IMR-90 (cell line): ENCODE results near the gene OR14K1. TPM values are rescaled to one million over a fixed set of nuclear protein-coding genes. Genes with fewer than 3 reads are reported as not detected.
"Not testable (repeated sequence)": the region's sequence is repeated elsewhere in the genome, so short reads cannot be mapped to it uniquely, and the experiment has no call there.

ENCODE experiments used
- ATAC-seq: fragments of 200-7000 bp; cut with Tn5 transposase; 2 replicates; pipeline ENCODE4 v1.9.1; 2020; ENCODE audit warnings: low read depth, mild to moderate bottlenecking, moderate library complexity
- BruUV-seq: library from RNA; stranded (reverse); fragments of 400-500 nt; replicated peaks from 2 replicates; lab custom pipeline; 2021; lab: Mats Ljungman, UMichigan
- CTCF ChIA-PET: fragments of 300-600 bp; formaldehyde crosslinking; extraction: SDS; loops from one replicate; lab custom pipeline; 2021; ENCODE audit warnings: antibody characterized with exemption; lab: Yijun Ruan, JAX
- POLR2A ChIA-PET: fragments of 300-600 bp; sonication (Branson Sonifier 250); formaldehyde crosslinking; loops from one replicate; lab custom pipeline; 2022; ENCODE audit warnings: antibody characterized with exemption; ENCODE audit not compliant: unreplicated experiment; lab: Charles Lee
- DNase-seq: peaks from one replicate; pipeline ENCODE4 v3.0.0; 2013
- H2AFZ ChIP-seq: replicated peaks from 2 replicates; pipeline ENCODE3; 2013; ENCODE audit warnings: low read length, mild to moderate bottlenecking; ENCODE audit not compliant: poor library complexity
- H2AK5ac ChIP-seq: 2 replicates; pipeline ENCODE4 v1.6.1; 2013; ENCODE audit warnings: low read depth, low read length, inconsistent platforms
- H2AK9ac ChIP-seq: replicated peaks from 2 replicates; pipeline ENCODE3; 2013; ENCODE audit warnings: mild to moderate bottlenecking, low read depth, low read length, moderate library complexity; ENCODE audit not compliant: poor library complexity
- H2BK120ac ChIP-seq: 2 replicates; pipeline ENCODE4 v1.6.1; 2013; ENCODE audit warnings: low read depth, low read length, inconsistent platforms
- H2BK15ac ChIP-seq: 3 replicates; pipeline ENCODE4 v1.6.1; 2013; ENCODE audit warnings: low read depth, low read length, inconsistent platforms
- H2BK20ac ChIP-seq: 2 replicates; pipeline ENCODE4 v1.6.1; 2013; ENCODE audit warnings: low read depth, mild to moderate bottlenecking, inconsistent platforms, low read length, moderate library complexity
- H2BK5ac ChIP-seq: 2 replicates; pipeline ENCODE4 v1.6.1; 2013; ENCODE audit warnings: mild to moderate bottlenecking, low read depth, low read length, inconsistent platforms; ENCODE audit not compliant: poor library complexity, severe bottlenecking
- H3K14ac ChIP-seq: replicated peaks from 2 replicates; pipeline ENCODE4 v1.6.1; 2013; ENCODE audit warnings: low read depth, low read length, inconsistent platforms
- H3K18ac ChIP-seq: 2 replicates; pipeline ENCODE4 v1.6.1; 2013; ENCODE audit warnings: low read depth, low read length, control low read depth
- H3K23ac ChIP-seq: 2 replicates; pipeline ENCODE4 v1.6.1; 2013; ENCODE audit warnings: low read depth, low read length, inconsistent platforms
- H3K27ac ChIP-seq: 2 replicates; pipeline ENCODE4 v1.5.1; 2013; ENCODE audit warnings: mild to moderate bottlenecking, control low read depth, low read length; ENCODE audit not compliant: insufficient read depth
- H3K27me3 ChIP-seq: 2 replicates; pipeline ENCODE4 v1.6.1; 2013; ENCODE audit warnings: low read length; ENCODE audit not compliant: control insufficient read depth, insufficient read depth
- H3K36me3 ChIP-seq: 2 replicates; pipeline ENCODE4 v1.6.1; 2013; ENCODE audit warnings: low read length, mixed read lengths; ENCODE audit not compliant: control insufficient read depth, insufficient read depth
- H3K4ac ChIP-seq: 2 replicates; pipeline ENCODE4 v1.6.1; 2013; ENCODE audit warnings: low read depth, low read length, inconsistent platforms
- H3K4me1 ChIP-seq: 2 replicates; pipeline ENCODE4 v1.6.1; 2013; ENCODE audit warnings: low read length, mixed read lengths; ENCODE audit not compliant: control insufficient read depth, insufficient read depth
- H3K4me2 ChIP-seq: 2 replicates; pipeline ENCODE4 v1.6.1; 2013; ENCODE audit warnings: low read depth, mild to moderate bottlenecking, control low read depth, low read length, moderate library complexity
- H3K4me3 ChIP-seq: 2 replicates; pipeline ENCODE4 v1.5.1; 2013; ENCODE audit warnings: low read depth, mild to moderate bottlenecking, control low read depth, low read length, moderate library complexity; ENCODE audit not compliant: insufficient read depth
- H3K56ac ChIP-seq: 2 replicates; pipeline ENCODE4 v1.6.1; 2013; ENCODE audit warnings: low read length, inconsistent platforms; ENCODE audit not compliant: insufficient read depth; ENCODE audit errors: extremely low read depth
- H3K79me1 ChIP-seq, 2 experiments: 2 replicates each; pipeline ENCODE4 v1.6.1; 2013; ENCODE audit warnings: low read length in 2 of 2, inconsistent platforms in 1 of 2, low read depth in 1 of 2
- H3K9ac ChIP-seq: 2 replicates; pipeline ENCODE4 v1.6.1; 2013; ENCODE audit warnings: low read depth, low read length, control low read depth
- H3K9me1 ChIP-seq: 2 replicates; pipeline ENCODE4 v1.6.1; 2013; ENCODE audit warnings: low read length, inconsistent platforms; ENCODE audit not compliant: insufficient read depth
- H3K9me3 ChIP-seq: 2 replicates; pipeline ENCODE4 v1.6.1; 2013; ENCODE audit warnings: low read length; ENCODE audit not compliant: control insufficient read depth, insufficient read depth
- H4K20me1 ChIP-seq: 2 replicates; pipeline ENCODE4 v1.6.1; 2013; ENCODE audit warnings: low read length, inconsistent platforms; ENCODE audit not compliant: insufficient read depth
- H4K5ac ChIP-seq: 2 replicates; pipeline ENCODE4 v1.6.1; 2013; ENCODE audit warnings: mild to moderate bottlenecking, low read depth, low read length, control low read depth
- H4K8ac ChIP-seq, 2 experiments: 2 replicates each; pipeline ENCODE4 v1.6.1; 2013; ENCODE audit warnings: low read depth in 2 of 2, low read length in 2 of 2, control low read depth in 1 of 2, inconsistent platforms in 1 of 2
- H4K91ac ChIP-seq: 2 replicates; pipeline ENCODE4 v1.6.1; 2013; ENCODE audit warnings: low read depth, low read length, inconsistent platforms; ENCODE audit not compliant: insufficient read depth
- WGBS, 2 experiments: methylation state at CpG; one replicate each; pipeline versions ENCODE4 v1.1.5 to v1.1.7; 2013; ENCODE audit warnings: missing lambda C conversion rate in 2 of 2; ENCODE audit not compliant: insufficient read length in 1 of 2; ENCODE audit errors: extremely low coverage in 2 of 2; 5-methylcytosine and 5-hydroxymethylcytosine counted together
- dilution Hi-C: fragments of 300-500 bp; cut with HindIII; formaldehyde crosslinking; loops from one replicate; pipeline ENCODE4 v1.14.3; 2018; ENCODE audit warnings: low sequenced_read_pairs; ENCODE audit not compliant: unreplicated experiment
- in situ Hi-C: fragments of 300-500 bp; cut with MboI; formaldehyde crosslinking; loops from 3 replicates; pipeline ENCODE4 v1.14.3; 2019; ENCODE audit warnings: low sequenced_read_pairs, inconsistent platforms, mixed read lengths
- intact Hi-C: fragments of 100-400 bp; cut with micrococcal nuclease; formaldehyde crosslinking; loops from 2 replicates; pipeline ENCODE4 v1.10.0; 2022
- polyA plus RNA-seq, 3 experiments: library from polyadenylated mRNA; depleted of rRNA; stranded (reverse); fragments of >200 nt; gene quantifications; 2 replicates each; pipeline ENCODE4 v1.2.3, GENCODE V29; 2012; ENCODE audit warnings: low replicate concordance in 1 of 3
- total RNA-seq: library from RNA; depleted of rRNA; stranded (reverse); fragments of >200 nt; gene quantifications from 2 replicates; pipeline ENCODE4 v1.2.3, GENCODE V29; 2012

The OR14K1 gene
- total and polyA plus RNA-seq, 2 of the 4 experiments (the other 2 are of a cell fraction) = not detected

- POLR2A ChIA-PET, H3K79me1 ChIP-seq, H3K23ac ChIP-seq, H3K4ac ChIP-seq, H2BK120ac ChIP-seq, H3K56ac ChIP-seq, H3K14ac ChIP-seq, H3K27ac ChIP-seq, H3K27me3 ChIP-seq, H2BK20ac ChIP-seq, H2AFZ ChIP-seq, H2AK9ac ChIP-seq, H3K18ac ChIP-seq, H3K4me3 ChIP-seq, H3K4me1 ChIP-seq, H2BK5ac ChIP-seq, ATAC-seq, H4K91ac ChIP-seq, H2AK5ac ChIP-seq, H3K9ac ChIP-seq, in situ Hi-C loops, H4K20me1 ChIP-seq, H4K5ac ChIP-seq, H2BK15ac ChIP-seq, BruUV-seq, H3K9me1 ChIP-seq, H3K4me2 ChIP-seq, dilution Hi-C loops, H3K36me3 ChIP-seq, H4K8ac ChIP-seq: not testable (repeated sequence)
- no CpG with 5 or more reads among the region's 1 CpG for WGBS, 2 experiments
- CTCF ChIA-PET = interaction anchor here (0.7 kb wide), 1 partner anchor 77 kb away, joined by 3 read pairs; no protein-coding TSS in a partner anchor
- peaks cover 17% of the 10 kb centered on the region for H3K9me3 ChIP-seq
- DNase-seq = peak; percentile 3
- intact Hi-C loops = loop anchor here (1.0 kb wide), 1 partner anchor 14 kb away; no protein-coding TSS in a partner anchor
These were observed 15.9 kb downstream of the OR14K1 start for GRCh38 chr1:247754311-247754710.
